GM06990 (cell line): Measurements from ENCODE around the gene LYPD1.

Source experiments
- DNase-seq: peaks from one replicate; pipeline ENCODE4 v3.0.0-alpha.2; 2011; ENCODE audit not compliant: insufficient read length; ENCODE audit errors: extremely low read depth
- H3K27me3 ChIP-seq: replicated peaks from 2 replicates; pipeline ENCODE4 v1.6.0; 2011; ENCODE audit warnings: low read length; ENCODE audit not compliant: control insufficient read depth, insufficient read depth
- H3K36me3 ChIP-seq: 2 replicates; pipeline ENCODE4 v1.5.1; 2011; ENCODE audit warnings: low read length; ENCODE audit not compliant: control insufficient read depth, insufficient read depth
- H3K4me3 ChIP-seq: replicated peaks from 2 replicates; pipeline ENCODE4 v1.5.1; 2011; ENCODE audit warnings: low read depth, mild to moderate bottlenecking, control low read depth, low read length
- CTCF ChIP-seq: IDR thresholded peaks from 2 replicates; pipeline ENCODE4 v1.5.1; 2011; ENCODE audit warnings: low read length, control low read depth, mild to moderate bottlenecking, inconsistent platforms; ENCODE audit not compliant: insufficient read depth, poor library complexity, severe bottlenecking

LYPD1 gene

DNA sequence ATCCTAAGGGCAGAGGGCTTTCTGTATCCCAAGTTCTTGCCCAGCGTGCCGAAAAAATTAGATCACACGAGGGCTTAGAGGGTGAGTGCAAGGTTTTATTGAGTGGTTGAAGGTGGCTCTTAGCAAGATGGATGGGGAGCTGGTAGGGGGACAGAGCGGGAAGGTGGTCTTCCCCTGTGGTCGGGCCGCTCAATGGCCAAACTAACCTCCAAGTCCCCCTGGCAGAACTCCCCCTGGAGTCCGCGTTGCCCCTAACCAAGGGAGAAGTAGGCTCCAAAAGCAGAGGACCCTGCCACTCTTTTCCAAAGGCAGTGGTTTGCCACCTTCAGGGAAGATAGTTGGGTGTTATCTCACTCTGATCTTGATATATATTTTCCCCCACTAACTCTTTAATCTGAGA lies 63.4 kb downstream of the LYPD1 start:
- TF ChIP-seq CTCF: no peak
- H3K27me3 ChIP-seq: peaks cover 1% of the 10 kb centered on the region; the same call in 1 of the 2 replicates
- no peaks in the 10 kb centered on the region for H3K36me3 ChIP-seq
- DNase-seq: no peak
- H3K4me3 ChIP-seq: no peak overlapping the region

DNA sequence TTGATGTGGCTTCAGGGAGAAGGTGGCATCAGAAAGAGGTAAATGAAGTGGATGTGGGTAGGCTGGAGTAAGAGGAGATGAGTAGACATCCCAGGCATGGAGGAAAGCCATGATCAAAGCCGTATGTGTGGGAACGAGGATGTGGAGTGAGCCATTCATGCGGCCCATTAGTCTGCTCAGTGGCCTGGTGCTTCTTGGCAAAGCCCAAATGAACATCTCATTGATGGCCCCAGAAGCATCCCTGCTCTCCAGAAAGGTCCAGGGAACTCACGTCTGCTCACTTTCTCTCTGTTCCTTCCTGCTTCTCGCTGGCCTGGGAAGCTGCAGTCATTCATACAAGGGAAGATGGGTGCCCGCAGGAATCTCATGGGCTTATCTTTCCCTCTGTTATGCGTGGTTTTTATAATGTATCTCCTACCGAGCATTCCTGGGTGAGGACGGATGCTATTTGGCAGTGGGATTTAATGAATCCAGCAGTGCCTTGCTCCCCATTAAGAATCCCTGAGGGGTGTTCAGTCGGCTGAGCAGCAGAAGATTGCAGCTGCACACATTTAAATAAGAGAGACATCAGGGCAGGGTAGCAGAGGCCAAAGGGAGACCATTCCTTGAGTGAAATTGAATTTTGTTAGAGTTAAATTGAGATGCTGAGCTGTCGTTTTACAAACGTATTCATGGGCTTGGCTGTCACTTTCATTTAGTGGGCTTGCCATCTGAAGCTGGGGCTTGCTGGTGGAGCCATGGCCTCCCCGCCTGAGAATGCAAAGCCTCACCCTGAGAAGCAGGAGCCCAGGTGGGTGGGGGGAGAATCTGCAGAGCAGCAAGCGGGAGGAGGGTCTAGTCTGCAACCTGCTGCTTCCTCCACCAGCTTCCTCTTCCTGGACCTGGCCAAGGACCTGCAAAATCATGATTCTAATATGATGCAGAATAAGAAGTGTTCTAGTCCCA lies 64.5 kb downstream of the LYPD1 start:
- no peak for DNase-seq
- no peak overlapping the region for H3K4me3 ChIP-seq
- no peaks in the 10 kb centered on the region for H3K36me3 ChIP-seq
- no peak for TF ChIP-seq CTCF
- H3K27me3 ChIP-seq: peaks cover 1% of the 10 kb centered on the region; the same call in 1 of the 2 replicates

- Histone ChIP-seq H3K36me3 (no peaks in the 10 kb centered on the region), H3K4me3 (no peak overlapping the region), H3K27me3 (peaks cover 1% of the 10 kb centered on the region; the same call in 1 of the 2 replicates)
- TF ChIP-seq CTCF: no peak
- DNase-seq: no peak
Measured at GRCh38 chr2:132604561-132604960, 65.4 kb downstream of the LYPD1 start.

DNA sequence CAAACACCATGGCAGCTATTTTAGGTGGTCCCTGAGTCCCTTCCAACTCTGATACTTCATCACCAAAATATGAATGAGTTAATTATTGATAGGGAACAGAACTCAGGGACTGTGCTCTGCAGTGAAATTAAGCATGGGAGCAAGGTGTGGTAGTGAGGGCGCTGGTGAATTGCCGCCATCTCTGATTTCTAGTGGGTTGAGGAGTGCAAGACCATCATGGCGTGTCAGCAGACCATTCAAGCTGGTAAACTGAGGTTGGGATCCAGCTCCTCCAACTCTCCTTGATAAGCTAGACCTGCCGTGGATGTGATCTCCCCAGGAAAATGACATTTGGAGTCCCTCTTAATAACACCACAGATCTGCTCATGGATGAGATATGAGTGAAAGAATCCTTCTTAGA lies 70.4 kb downstream of the LYPD1 start:
- TF ChIP-seq CTCF: no peak
- H3K36me3 ChIP-seq: no peaks in the 10 kb centered on the region
- no peak overlapping the region for H3K4me3 ChIP-seq
- no peak for DNase-seq
- no peaks in the 10 kb centered on the region for H3K27me3 ChIP-seq

GRCh38 chr2:132598536-132598935 lies 71.5 kb downstream of the LYPD1 start:
- Histone ChIP-seq H3K36me3 (no peaks in the 10 kb centered on the region), H3K4me3 (no peak overlapping the region), H3K27me3 (no peaks in the 10 kb centered on the region)
- no peak for TF ChIP-seq CTCF
- DNase-seq: no peak
